Stimulated activated CD4-positive, alpha-beta T cell treated with anti-CD3 and anti-CD28 coated beads, Interleukin-2, amount 100 ng/mL, for 24 hours (primary cell): ENCODE measurements around the gene GRM8.

Experiments
- DNase-seq, 2 donors: peaks; one replicate each; pipeline ENCODE4 v3.0.0-alpha.2; 2020

Gene GRM8

DNA sequence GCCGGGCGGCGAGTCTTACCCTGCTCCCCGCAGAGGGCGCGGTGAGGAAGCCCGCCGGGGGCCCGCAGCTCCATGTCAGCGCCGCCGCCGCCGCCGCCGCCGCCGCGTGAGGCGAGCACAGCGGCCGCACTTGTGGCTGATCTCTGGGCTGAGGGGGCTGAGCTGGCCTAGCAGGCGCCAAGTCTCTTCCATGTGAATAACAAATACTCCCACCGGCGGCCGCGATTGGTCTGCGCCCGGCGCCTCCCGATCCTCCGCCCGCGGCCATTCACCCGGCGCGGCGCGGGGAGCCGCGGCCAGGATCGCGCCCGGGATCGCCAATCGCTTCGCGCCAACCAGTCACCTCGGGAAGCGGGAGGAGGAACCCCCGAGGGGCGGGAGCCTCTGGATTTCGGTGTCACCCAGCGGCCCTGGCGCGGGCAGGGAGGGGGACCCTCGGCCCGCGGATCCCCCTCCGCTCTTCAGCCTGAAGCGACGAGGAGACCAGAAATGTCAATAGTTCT lies at the start of gene GRM8:
GRM8 (minus strand) TSS at position 164 of the 503 bp plus-strand sequence.
- peak; percentile 21 to 34 for DNase-seq

DNA sequence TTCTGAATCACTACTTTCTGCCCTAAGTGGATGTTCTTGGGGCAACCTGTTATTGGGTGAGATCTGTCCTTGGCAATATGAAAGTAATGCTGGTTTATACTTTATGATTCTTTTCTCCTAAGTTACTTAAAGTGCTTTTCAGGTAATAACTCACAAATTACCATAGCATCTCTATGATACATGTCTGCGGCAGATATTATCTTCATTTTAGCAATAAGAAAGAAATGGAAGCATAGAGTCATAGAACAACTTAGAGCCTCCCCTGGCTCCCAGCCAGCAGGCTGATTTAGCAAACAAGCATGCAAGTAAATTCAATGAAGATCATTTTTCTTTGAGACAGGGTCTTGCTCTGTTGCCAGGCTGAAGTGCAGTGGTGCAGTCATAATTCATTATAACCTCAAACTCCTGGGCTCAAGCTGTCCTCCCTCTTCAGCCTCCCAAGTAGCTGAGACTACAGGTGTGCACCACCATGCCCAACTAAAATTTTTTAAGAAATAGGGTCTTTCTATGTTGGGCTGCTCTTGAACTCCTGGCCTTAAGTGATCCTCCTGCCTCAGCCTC lies 38.1 kb upstream of the GRM8 start:
- no peak for DNase-seq

DNA sequence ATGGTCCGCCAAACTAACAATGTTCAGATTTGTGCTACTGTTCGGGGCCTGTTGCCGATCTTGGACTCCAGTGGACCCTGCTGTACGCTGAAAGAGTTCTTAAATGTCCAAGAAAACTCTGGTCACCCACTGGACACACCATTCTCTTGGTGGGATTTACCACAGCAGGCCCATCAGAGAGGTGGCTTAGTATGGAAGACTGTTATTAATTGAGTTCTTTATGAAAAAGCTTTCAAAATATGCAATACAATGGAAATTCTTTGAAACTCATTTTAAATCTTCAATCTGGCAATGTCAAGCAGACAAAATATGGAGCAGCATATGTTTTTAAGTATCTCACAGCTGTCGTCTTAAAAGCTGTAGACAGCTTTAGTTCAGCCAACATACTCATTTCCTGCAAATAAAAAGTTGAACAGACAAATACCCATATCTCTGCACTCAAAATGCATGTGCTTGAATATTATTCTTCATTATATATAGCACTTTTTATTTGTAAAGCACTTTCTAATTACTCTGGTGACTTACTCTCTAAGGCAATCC lies 37.4 kb upstream of the GRM8 start:
- no peak for DNase-seq

DNA sequence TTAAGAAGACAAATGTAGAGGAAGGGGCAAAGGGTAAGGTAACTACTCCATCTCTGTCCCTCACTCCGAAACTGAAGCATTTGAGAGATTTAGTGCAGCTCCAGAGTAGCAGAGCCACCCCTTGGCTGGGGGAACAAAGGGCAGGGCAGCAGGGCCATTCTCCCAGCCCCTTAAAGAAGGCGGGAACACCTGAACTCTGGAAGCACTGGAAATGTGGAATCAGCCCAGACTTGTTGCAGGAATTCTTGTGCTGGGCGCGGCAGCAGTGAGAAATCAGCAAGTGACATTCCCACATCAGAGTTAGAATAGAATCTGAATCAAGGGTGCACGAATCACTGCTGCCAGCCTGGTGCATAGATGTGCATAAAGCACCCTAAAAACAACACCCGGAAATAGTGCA lies 34.4 kb upstream of the GRM8 start:
- no peak for DNase-seq

DNA sequence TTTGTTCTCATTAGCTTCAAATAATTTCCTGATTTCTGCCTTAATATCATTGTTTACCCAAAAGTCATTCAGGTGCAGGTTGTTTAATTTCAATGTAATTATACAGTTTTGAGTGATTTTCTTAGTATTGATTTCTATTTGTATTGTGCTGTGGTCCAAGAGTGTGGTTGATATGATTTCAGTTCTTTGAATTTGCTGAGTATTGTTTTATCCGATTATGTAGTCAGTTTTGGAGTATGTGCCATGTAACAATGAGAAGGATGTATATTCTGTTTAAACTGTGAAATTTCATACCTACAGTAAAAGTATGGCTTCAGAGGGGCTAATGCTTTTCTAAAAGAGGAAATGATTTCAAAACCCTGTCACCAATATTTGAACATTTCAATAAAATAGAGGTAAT lies 17.4 kb upstream of the GRM8 start:
- no peak for DNase-seq

DNA sequence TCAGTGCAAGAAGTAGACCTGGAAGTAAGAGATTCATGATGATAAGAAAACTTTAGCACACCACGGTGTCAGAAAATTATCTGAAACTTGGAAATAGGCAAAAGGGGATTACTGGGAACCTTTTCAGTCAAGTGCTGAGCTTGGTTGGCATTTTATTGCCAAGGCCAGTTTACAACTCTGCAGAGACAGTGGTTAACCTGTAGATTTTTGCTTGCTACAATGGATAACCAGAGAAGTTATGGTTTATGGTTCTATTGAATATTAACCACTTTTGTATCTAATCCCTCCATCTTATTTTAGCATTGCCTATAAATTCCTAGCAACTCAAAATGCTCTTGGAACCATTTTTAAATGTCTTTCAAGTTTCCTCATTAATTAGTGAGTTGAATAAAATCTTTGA lies 13.3 kb upstream of the GRM8 start:
- DNase-seq, result no peak

DNA sequence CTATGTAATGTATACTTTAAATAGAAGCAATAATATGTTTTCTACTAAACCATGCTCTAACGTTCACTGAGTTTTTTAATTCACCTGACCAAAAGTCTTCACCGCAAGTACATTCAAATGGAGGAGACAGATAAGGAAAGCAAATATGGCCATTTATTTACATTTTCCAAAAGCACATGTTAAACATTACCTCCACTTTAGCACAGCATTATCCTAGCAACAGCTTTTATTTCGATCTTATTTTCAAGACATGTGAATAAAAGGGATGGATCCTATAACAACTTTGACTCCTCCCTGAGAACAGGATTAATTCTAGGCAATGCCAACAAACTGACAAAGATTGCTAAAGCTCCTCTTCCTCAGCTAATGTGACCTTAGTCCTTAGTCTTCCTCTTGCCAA lies 11.5 kb upstream of the GRM8 start:
- DNase-seq, result no peak

DNA sequence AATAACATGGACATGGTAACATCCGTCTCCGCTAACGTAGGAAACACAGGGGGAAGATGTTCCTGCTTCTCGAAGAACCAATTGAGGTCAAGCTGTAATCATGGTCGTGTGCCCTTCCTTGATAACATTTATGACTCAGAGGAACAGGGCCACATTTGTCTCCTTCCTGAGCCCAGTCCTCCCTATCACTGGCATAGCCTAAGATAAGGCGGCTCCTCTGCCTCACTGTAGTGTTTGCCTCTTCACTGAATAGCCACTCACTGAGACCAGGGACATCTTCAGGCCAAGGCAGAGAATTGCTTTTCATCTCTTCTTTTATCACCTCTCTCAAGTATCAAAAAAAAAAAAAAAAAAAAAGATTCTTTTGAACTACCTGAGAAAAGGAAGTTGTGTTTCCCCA lies 5.4 kb upstream of the GRM8 start:
- no peak for DNase-seq

DNA sequence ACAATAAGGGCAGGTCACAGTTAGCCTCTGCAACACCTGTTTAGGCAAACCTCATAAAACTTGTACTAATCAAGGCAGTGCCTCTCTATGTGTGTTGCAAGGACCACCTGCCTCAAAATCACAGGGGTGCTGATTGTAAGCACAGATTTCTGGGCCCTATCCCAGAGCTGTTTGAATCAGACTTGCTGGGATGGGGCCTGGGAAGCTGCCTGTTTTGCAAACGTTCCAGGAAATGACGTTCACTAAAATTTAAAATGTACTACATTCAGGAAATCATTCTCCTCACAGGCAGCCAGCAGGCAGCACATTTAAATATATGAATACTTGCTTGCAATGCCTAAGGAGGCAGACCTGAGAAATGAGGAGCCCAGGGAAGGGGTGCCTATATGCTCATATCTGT lies 4.3 kb upstream of the GRM8 start:
- DNase-seq, result no peak

DNA sequence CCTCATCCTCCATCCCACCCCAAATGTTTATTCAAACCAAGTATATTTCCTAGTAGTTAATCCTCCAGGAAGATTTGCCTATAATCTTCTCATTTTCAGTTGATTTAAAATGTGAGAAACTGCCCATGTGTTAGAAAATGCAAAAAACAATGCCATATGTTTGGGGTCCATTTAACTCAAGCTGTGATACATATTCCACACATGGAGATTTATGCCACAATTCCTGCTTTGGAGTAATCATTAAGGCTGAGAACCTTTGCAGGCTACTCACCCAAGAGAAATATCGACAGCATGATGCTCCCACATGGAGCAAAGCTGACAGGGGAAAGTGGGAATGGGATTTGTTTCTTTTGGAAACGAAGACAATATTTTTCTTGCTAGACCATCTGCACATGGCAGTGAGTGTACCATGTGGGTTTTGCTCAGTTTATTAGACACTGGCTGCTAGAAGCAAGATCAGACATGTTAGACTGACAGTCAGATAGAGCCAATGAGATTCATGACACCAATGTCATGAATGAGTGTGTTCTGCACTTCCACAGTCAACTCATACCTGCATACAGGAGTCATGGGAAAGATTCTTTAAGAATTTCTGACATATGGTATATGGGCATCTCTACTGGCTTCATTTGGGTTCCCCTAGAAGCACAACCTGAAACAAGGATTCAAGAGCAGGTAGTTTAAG lies 3.4 kb upstream of the GRM8 start:
- no peak for DNase-seq

DNA sequence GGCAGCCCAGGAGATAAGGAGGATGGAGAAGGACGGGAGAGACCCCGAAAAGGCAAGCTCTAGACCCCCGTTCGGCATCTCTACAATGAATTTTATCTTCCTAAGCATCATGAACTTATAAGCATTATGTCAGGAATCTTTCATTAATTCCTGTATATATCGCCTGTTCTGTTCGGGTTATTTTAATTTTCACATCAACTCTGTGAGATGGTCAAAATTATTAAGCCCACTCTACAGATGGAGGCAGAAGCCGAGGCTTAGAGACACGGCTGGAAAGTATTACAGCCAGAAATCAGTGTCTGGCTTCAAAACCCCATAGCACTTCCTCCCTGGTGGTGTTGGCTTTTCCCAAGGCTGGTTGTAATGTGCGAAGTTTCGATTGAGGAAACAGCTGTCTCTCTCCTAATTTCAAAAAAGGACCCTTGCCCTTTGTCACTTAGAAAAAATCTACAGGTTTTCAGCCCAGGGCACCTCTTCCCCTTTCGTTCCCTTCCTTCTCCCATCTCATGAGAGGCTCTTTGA lies 1.5 kb upstream of the GRM8 start:
- DNase-seq, result no peak

DNA sequence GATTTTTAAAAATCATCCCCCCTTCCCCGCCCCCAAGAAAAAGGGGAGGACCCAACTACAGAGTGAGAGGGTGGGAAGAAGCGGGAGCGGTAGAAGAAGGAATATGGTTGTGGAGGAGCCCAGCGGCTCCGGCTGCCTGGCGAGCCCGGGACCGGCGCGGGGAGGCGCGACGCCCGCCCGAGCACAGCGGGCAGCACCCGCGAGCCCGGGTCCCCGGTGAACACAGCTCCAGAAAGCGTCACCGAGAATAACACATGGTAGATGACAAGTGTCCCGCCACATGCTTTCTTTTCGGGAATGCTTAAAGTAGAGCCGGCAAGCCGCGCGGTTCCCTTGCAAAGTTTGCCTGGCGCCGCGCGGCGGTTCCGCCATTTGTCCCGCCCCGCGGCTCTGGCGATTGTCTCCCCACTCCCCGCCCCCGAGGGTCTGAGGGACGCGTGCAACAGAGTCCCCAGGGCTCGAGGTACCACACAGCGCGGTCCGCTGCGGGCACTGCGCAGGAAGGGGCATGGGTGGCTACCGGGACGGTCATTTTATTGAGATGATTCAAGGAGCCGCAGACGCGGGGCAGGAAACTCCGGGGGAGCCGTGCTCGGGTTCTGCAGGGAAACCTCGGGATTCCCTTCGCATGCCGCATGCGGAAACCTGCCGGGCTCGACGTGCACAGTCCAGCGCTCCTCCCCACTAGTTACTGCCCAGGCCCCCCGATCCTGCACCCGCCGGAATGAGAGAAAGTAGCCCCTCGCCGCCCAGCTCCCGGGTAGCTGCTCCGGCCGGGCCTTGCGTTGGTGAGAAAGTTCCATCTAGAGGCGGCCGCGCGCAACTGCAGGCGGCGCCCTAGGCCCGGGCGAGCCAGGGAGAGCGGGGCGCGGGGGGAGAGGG lies 781 bp upstream of the GRM8 start:
- peak; percentile 69 to 73 for DNase-seq

DNA sequence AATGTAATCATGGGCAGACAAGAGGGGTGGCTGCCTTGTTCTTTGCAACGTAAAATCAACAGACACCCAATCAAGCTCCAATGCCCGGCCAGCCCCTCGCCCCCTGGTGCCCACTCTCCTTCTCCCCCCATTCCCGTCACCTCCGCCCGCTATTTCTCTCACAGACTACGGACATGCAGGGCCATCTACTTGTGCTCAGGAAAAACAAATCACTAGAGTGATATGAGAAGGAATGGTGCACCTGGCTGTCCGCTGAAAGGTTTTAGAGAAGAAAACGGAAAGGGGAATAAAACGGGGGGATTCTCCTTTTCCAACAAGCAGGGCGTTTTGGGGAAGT lies 396 bp downstream of the GRM8 start:
- no peak for DNase-seq

DNA sequence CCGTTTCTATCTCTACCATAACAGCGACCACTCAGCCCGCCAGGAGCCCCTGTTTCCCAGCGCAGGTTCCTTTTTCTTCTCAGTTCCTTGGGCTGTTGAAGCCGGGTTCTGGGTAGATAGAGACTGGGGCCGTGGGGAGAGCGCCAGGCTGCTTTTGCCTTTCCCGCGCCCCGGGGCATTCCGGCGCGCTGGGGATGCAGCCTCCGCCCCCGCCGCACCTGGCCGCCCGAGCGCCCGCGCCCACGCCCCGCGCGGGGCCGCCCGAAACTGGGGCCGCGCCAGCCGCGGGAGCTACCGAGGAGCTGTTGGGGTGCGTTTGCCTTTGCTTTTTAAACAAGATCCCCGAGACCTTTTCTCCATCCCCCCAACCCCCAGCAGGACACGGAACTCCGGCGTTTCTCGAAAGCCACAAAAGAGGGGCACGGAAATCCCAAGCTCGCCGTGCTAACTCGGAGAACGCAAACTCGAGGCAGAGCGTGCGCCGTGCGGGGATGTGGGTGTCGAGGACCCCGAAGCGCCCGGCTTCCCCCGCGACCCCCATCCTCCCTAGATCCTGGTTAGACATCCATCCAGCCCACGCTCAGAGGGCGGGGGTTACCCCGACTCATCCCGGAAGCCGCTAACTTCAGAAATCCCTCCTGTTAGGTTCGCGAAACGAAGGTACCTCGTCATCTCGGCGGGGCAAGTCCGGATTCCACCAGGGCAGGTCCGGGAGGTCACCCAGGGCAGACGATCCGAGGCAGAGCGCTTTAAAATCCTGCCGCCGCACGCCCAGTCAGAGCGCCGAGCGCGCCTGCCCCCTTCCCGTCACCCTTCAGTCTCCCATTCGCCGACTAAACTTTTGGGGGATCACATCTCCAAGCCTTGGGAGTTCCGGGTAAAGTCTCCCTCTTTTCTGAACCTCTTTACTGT lies 1.0 kb downstream of the GRM8 start:
- DNase-seq, result peak; percentile 22 to 33

DNA sequence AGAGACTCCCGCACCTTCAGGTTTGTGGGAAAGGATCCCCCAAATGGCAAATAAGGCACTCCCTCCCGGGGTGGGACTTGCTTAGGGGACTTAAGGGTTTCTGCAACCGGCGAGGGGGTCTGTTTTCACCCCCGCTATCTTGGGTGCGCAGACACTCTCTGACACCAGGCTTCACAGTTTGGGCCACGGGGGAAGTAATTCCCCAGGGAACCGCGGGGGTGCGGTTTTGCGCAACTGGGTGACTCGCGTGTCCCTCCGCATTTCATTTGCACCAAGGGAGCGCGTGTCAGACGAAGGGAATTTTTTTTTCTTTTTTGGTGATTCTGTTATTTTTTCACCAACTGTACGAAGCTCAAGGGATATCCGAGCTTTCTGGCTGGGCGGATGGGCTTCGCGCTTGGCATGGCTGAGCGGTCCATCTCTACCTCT lies 1.7 kb downstream of the GRM8 start:
- DNase-seq, result no peak

DNA sequence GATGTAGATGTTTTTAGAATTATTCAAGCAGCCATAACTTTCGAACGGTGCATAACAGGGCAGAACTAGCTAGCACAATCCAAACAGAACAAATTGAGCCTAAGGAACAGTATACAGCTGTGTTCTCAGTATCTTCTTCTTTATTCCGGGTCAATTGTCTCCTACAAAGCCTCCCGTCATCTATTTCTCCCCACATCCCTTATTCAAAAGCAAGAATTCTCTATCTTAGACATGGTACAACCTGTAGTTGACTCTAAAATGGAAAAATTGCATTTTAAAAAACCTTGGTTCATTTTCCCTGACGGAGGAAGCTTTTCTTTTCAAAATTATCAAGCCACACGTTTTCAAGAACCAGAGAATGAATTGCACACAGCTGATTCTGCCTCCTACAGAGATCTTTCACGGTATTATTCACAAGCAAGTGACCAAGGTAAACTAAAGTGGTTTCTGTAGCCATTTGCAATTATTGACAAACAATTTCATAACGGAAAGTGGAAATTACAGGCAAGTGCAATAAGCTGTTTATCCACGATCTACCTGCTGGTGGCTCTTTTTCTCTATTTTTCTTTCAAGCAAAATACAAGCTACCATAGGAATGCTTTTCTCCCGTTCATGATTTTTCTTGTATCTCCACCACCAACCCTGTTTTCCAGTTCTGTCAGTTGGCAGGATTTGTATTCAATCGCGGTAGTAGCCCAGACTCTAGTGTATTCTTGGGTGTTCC lies 2.3 kb downstream of the GRM8 start:
- DNase-seq, result no peak

DNA sequence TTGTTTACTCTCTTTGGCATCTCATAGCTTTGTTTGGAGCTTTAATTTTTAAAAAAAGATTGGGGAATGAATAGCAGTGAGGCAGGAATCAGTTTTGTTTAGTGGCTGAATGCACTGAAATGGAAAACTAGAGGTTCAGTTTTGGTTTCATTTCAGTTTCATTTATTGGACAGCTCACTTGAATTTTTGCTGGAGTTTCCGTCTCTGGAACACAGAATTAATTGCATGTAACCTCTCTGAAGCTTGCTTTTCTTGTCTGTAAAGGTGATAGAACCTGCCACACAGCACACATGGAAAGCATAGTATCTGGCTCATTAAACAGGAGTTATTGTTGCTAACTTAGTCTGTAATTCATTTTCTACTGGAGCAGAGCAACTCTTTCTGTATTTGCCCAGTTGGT lies 7.1 kb downstream of the GRM8 start:
- no peak for DNase-seq

DNA sequence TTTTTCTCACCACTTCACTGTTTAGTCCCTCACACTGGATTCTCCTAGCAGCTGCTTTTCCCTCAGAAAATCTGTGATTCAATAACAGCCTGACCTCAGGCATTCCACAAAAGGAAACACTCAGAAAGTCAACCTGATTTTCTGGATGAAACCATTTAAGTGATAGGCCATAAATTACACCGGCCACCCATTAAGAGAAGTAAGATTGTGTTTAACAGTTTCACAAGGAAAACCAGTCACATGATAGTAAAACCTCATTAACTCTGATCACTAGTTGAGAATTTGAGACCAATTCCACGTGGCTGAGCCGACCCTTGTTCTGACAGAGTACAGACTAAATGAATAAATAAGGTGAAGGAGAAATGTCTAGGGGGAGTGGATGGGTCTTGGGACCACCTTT lies 7.7 kb downstream of the GRM8 start:
- no peak for DNase-seq

DNA sequence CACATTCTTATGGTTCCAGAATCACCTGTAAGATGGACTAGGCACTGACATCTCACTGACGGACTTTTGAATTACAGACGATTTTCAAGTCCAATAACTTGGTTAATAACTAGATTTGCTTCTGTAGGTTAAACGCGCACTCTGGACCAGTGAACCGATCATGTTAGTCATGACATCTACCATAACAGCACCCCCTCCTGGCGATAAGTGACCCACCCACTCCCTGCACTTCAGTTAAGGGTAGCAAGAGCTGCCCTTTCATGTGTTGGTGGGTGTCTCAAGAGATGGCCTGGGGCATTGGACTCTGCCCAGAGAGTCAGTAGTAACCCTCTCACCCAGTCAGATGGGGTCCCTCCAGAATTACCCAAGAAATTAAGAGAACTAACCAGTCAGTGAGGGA lies 12.9 kb downstream of the GRM8 start:
- peak in 1 of 2 donors; percentile 7 for DNase-seq

DNA sequence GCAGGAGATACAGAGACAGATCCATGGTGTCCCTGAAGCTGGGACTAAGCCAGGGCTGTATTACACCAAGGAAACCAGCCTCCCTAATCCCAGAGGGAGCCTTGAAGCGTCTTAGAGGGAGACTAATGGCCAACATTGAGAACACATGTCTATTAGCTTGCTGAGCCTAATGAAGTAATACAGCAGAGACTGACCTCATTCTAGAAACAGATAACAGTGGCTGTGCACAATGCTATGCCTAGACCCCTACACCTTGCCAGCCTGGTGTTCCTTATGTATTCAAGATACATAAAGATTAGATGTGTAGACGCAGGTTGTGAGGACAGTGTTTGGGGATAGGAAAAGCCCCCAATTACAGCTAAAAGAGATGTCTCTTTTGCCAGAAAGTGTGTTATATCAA lies 19.1 kb downstream of the GRM8 start:
- no peak for DNase-seq

DNA sequence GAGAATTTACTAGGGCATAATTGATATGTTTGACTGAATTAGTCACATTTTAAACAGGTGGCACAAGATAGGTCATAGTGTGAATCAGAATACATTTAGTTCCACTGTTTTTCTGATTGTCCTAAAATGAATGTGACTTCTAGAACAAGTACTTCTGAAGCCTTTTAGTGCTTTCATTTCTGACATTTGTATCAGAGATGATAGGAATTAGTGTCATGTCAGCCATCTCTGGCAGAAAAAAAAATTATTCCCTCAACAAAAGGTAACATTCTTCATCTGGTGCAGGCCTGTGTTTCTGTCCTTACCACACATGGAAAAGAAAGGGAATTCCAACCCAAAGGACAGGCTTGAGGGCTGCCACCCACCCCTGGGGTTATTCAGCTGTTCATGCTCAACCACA lies 21.3 kb downstream of the GRM8 start:
- no peak for DNase-seq
